ENCODE data around the gene SLC66A3.
"Not testable (repeated sequence)": the region's sequence is repeated elsewhere in the genome, so short reads cannot be mapped to it uniquely, and the experiment has no call there.

Gene SLC66A3

GRCh38 chr2:11160731-11161455 lies 5.6 kb downstream of the SLC66A3 start:
- no peak for TF ChIP-seq CTCF (IDR thresholded peaks at IDR 0.05; ENCODE audit: low read length, missing control alignments)
- DNase-seq (ENCODE audit: low read depth): no peak
- H3K4me3 ChIP-seq (replicated peaks; ENCODE audit: low read depth, low read length): no peak overlapping the region

GRCh38 chr2:11161747-11162146 lies 6.5 kb downstream of the SLC66A3 start:
- no peak for DNase-seq (ENCODE audit: low read depth)
- no peak for TF ChIP-seq CTCF (IDR thresholded peaks at IDR 0.05; ENCODE audit: low read length, missing control alignments)
- no peak overlapping the region for H3K4me3 ChIP-seq (replicated peaks; ENCODE audit: low read depth, low read length)

GRCh38 chr2:11163439-11164317 lies 8.4 kb downstream of the SLC66A3 start:
- TF ChIP-seq CTCF (IDR thresholded peaks at IDR 0.05; ENCODE audit: low read length, missing control alignments): no peak
- no peak for DNase-seq (ENCODE audit: low read depth)
- no peak overlapping the region for H3K4me3 ChIP-seq (replicated peaks; ENCODE audit: low read depth, low read length)

- not testable (repeated sequence) for DNase-seq (ENCODE audit: low read depth); H3K4me3 ChIP-seq (replicated peaks; ENCODE audit: low read depth, low read length)
These were observed 9.8 kb downstream of the SLC66A3 start for GRCh38 chr2:11165046-11165445.

GRCh38 chr2:11166476-11166875 lies 11.2 kb downstream of the SLC66A3 start:
- H3K4me3 ChIP-seq (replicated peaks; ENCODE audit: low read depth, low read length): no peak overlapping the region
- no peak for TF ChIP-seq CTCF (IDR thresholded peaks at IDR 0.05; ENCODE audit: low read length, missing control alignments)
- no peak for DNase-seq (ENCODE audit: low read depth)

GRCh38 chr2:11168488-11168887 lies 13.2 kb downstream of the SLC66A3 start:
- H3K4me3 ChIP-seq (replicated peaks; ENCODE audit: low read depth, low read length): no peak overlapping the region
- TF ChIP-seq CTCF (IDR thresholded peaks at IDR 0.05; ENCODE audit: low read length, missing control alignments): no peak
- DNase-seq (ENCODE audit: low read depth): no peak

- no peak for TF ChIP-seq CTCF (IDR thresholded peaks at IDR 0.05; ENCODE audit: low read length, missing control alignments)
- DNase-seq (ENCODE audit: low read depth): no peak
- H3K4me3 ChIP-seq (replicated peaks; ENCODE audit: low read depth, low read length): no peak overlapping the region
These were observed 14.1 kb downstream of the SLC66A3 start for GRCh38 chr2:11169333-11169732.

Data from fibroblast of pulmonary artery (primary cell).